GM21515 (cell line): ENCODE results near the gene CABP4.
A peak's percentile ranks its signal among the peaks of the same experiment; 100 is the strongest.

Experiments
- ATAC-seq: cut with Tn5 transposase; IDR thresholded peaks from one replicate; pipeline ENCODE4 v1.9.1; 2021; ENCODE audit not compliant: unreplicated experiment

The CABP4 gene

GRCh38 chr11:67435031-67435726 lies 20.0 kb upstream of the CABP4 start:
- ATAC-seq: no peak

- no peak for ATAC-seq
Measured at GRCh38 chr11:67435727-67436458, 19.3 kb upstream of the CABP4 start.

GRCh38 chr11:67436459-67437081 lies 18.6 kb upstream of the CABP4 start:
- peak; percentile 30 for ATAC-seq

- no peak for ATAC-seq
Measured at GRCh38 chr11:67437082-67437808, 17.9 kb upstream of the CABP4 start, which contains the start of gene PTPRCAP. Gene PTPRCAP (minus strand): TSS chr11:67437682. CDS start chr11:67437619, 63 bp downstream.

GRCh38 chr11:67437809-67438157 lies 17.4 kb upstream of the CABP4 start:
- ATAC-seq: no peak

GRCh38 chr11:67438158-67438902 lies 16.8 kb upstream of the CABP4 start:
- ATAC-seq: no peak

- no peak for ATAC-seq
Measured at GRCh38 chr11:67439321-67440228, 15.6 kb upstream of the CABP4 start.

GRCh38 chr11:67440229-67441097 lies 14.7 kb upstream of the CABP4 start:
- no peak for ATAC-seq

GRCh38 chr11:67441098-67441563 lies 14.0 kb upstream of the CABP4 start:
- ATAC-seq: no peak

GRCh38 chr11:67441731-67442351 lies 13.3 kb upstream of the CABP4 start:
- no peak for ATAC-seq

- no peak for ATAC-seq
Measured at GRCh38 chr11:67442504-67443404, 12.4 kb upstream of the CABP4 start.

GRCh38 chr11:67445515-67445914 lies 9.6 kb upstream of the CABP4 start:
- no peak for ATAC-seq

GRCh38 chr11:67448220-67448609 lies 6.9 kb upstream of the CABP4 start:
- ATAC-seq: no peak

GRCh38 chr11:67449116-67449844 lies 5.9 kb upstream of the CABP4 start:
- no peak for ATAC-seq

- ATAC-seq: no peak
Measured at GRCh38 chr11:67450796-67451657, 4.1 kb upstream of the CABP4 start.

- ATAC-seq: no peak
Measured at GRCh38 chr11:67451658-67451976, 3.5 kb upstream of the CABP4 start.
